Keratinocyte (primary cell): ENCODE results near the gene KLRF2. TPM values are rescaled to one million over a fixed set of nuclear protein-coding genes. Genes with fewer than 3 reads are reported as not detected.

Experiments used
- DNase-seq: peaks from one replicate; pipeline ENCODE4 v3.0.0-alpha.2; 2011; ENCODE audit warnings: low read depth, missing footprints, low spot score
- FAIRE-seq: peaks from 2 replicates; lab custom pipeline; 2011; peaks lifted over from hg19 to GRCh38; lab: Jason Lieb, UNC
- H2AFZ ChIP-seq: 2 replicates; pipeline ENCODE4 v1.6.0; 2012; ENCODE audit warnings: low read length, control low read depth, inconsistent platforms; ENCODE audit not compliant: control insufficient read depth
- H3K27ac ChIP-seq: 2 replicates; pipeline ENCODE4 v1.5.1; 2011; ENCODE audit warnings: low read length; ENCODE audit not compliant: control insufficient read depth, insufficient read depth
- H3K27me3 ChIP-seq: 3 replicates; pipeline ENCODE4 v1.6.0; 2011; ENCODE audit warnings: low read length; ENCODE audit not compliant: control insufficient read depth, insufficient read depth; ENCODE audit errors: extremely low read depth
- H3K36me3 ChIP-seq, 2 experiments: 2 replicates in 1 of 2; 3 replicates in 1 of 2; pipeline ENCODE4 v1.5.1; 2011; ENCODE audit warnings: low read length in 2 of 2, mild to moderate bottlenecking in 1 of 2; ENCODE audit not compliant: control insufficient read depth in 2 of 2, insufficient read depth in 2 of 2; ENCODE audit errors: extremely low read depth in 1 of 2
- H3K4me1 ChIP-seq: 3 replicates; pipeline ENCODE4 v1.5.1; 2011; ENCODE audit warnings: low read length; ENCODE audit not compliant: control insufficient read depth, insufficient read depth; ENCODE audit errors: extremely low read depth
- H3K4me2 ChIP-seq: 3 replicates; pipeline ENCODE4 v1.6.0; 2011; ENCODE audit warnings: low read depth, low read length; ENCODE audit not compliant: control insufficient read depth, insufficient read depth; ENCODE audit errors: extremely low read depth
- H3K4me3 ChIP-seq, 3 experiments: fragments of 200-600 bp in 1 of 3; sonication (generic) in 1 of 3; 2 replicates in 2 of 3; 3 replicates in 1 of 3; pipeline ENCODE4 v1.5.1; 2011 to 2016; ENCODE audit warnings: low read length in 3 of 3, mild to moderate bottlenecking in 3 of 3, control low read depth in 2 of 3, inconsistent platforms in 1 of 3, low read depth in 1 of 3, mixed read lengths in 1 of 3, mixed run types in 1 of 3, moderate library complexity in 1 of 3; ENCODE audit not compliant: control insufficient read depth in 2 of 3, insufficient read depth in 2 of 3; ENCODE audit errors: extremely low read depth in 1 of 3
- H3K79me2 ChIP-seq: 2 replicates; pipeline ENCODE4 v1.6.0; 2012; ENCODE audit warnings: low read length; ENCODE audit not compliant: control insufficient read depth, insufficient read depth
- H3K9ac ChIP-seq: 3 replicates; pipeline ENCODE4 v1.6.0; 2011; ENCODE audit warnings: low read length; ENCODE audit not compliant: control insufficient read depth, insufficient read depth; ENCODE audit errors: extremely low read depth
- H3K9me1 ChIP-seq: 3 replicates; pipeline ENCODE4 v1.6.0; 2011; ENCODE audit warnings: low read length; ENCODE audit not compliant: control insufficient read depth, insufficient read depth; ENCODE audit errors: extremely low read depth
- H3K9me3 ChIP-seq: 2 replicates; pipeline ENCODE4 v1.5.1; 2012; ENCODE audit warnings: low read depth, low read length; ENCODE audit not compliant: control insufficient read depth
- H4K20me1 ChIP-seq: 3 replicates; pipeline ENCODE4 v1.6.0; 2011; ENCODE audit warnings: low read length; ENCODE audit not compliant: control insufficient read depth, insufficient read depth; ENCODE audit errors: extremely low read depth
- CTCF ChIP-seq, 3 experiments: IDR thresholded peaks in 1 of 3; conservative IDR thresholded peaks in 1 of 3; optimal IDR thresholded peaks in 1 of 3; 2 replicates in 2 of 3; 3 replicates in 1 of 3; pipeline versions ENCODE3 to v1.5.1; 2011; ENCODE audit warnings: low read length in 3 of 3, mild to moderate bottlenecking in 3 of 3, moderate library complexity in 2 of 3, control low read depth in 1 of 3, inconsistent platforms in 1 of 3; ENCODE audit not compliant: insufficient read depth in 2 of 3; ENCODE audit errors: extremely low read depth in 1 of 3
- EZH2 ChIP-seq: IDR thresholded peaks from one replicate; pipeline ENCODE4 v1.6.1; 2012; ENCODE audit warnings: inconsistent platforms, mild to moderate bottlenecking, low read length, moderate library complexity
- dilution Hi-C: fragments of 300-500 bp; cut with MboI; formaldehyde crosslinking; loops from one replicate; pipeline ENCODE4 v1.7.0; 2020; ENCODE audit warnings: low sequenced_read_pairs; ENCODE audit not compliant: extremely low pct_ligation_motif_present
- polyA plus RNA-seq, 5 experiments: library from polyadenylated mRNA; depleted of rRNA in 3 of 5; stranded (reverse) in 3 of 5; stranded (forward) in 1 of 5; unstranded in 1 of 5; fragments of >200 nt; gene quantifications; 1 replicate in 1 of 5; 2 replicates in 3 of 5; 3 replicates in 1 of 5; pipeline versions ENCODE4 v1.2.1 to v1.2.3, GENCODE V29; 2011 to 2012; ENCODE audit warnings: missing spikeins in 2 of 5, low read depth in 1 of 5, low replicate concordance in 1 of 5

The KLRF2 gene
- polyA plus RNA-seq, 1 donor (not counting 4 experiments of a cell fraction or from before 2014, with no cell fraction given), result not detected

GRCh38 chr12:9931245-9931644, 50.0 kb downstream of the KLRF2 start:
- dilution Hi-C loops, result no loop called here
- Histone ChIP-seq H3K4me1 (peaks cover 23% of the 10 kb centered on the region), H3K4me3 (peak overlapping the region in 2 of 3 experiments; percentile 1 to 19), H3K9me3 (no peaks in the 10 kb centered on the region), H2AFZ (peak overlapping the region; percentile 56), H3K4me2 (peak overlapping the region; percentile 65), H3K27ac (peak overlapping the region; percentile 1), H3K9me1 (no peaks in the 10 kb centered on the region), H3K27me3 (no peaks in the 10 kb centered on the region), H3K9ac (peak overlapping the region; percentile 13), H3K79me2 (no peaks in the 10 kb centered on the region), H3K36me3 (no peaks in the 10 kb centered on the region), H4K20me1 (no peaks in the 10 kb centered on the region)
- DNase-seq (no peak), FAIRE-seq (no peak)
- no peak for TF ChIP-seq EZH2

- FAIRE-seq (peak; percentile 49), DNase-seq (no peak)
- peak within 1 kb of the TSS; percentile 1 to 36 (median 11) for H3K4me3 ChIP-seq
- H3K36me3 ChIP-seq, result no peaks in the 10 kb centered on the region
- TF ChIP-seq CTCF (optimal IDR thresholded peaks at IDR 0.05 in 1 of 3, IDR thresholded peaks at IDR 0.05 in 1 of 3, conservative IDR thresholded peaks at IDR 0.05 in 1 of 3; ENCODE audit: extremely low read depth in 1 of 3, insufficient read depth in 2 of 3, low read length in 3 of 3) (no peak), EZH2 (no peak)
- H2AFZ ChIP-seq, result peak within 1 kb of the TSS; percentile 56
- dilution Hi-C loops, result no loop called here
- peak within 1 kb of the TSS; percentile 65 for H3K4me2 ChIP-seq
- no peaks in the 10 kb centered on the region for H4K20me1 ChIP-seq
- no peaks in the 10 kb centered on the region for H3K27me3 ChIP-seq
- H3K79me2 ChIP-seq, result no peaks in the 10 kb centered on the region
- H3K9me1 ChIP-seq, result no peaks in the 10 kb centered on the region
- H3K9ac ChIP-seq, result peak within 1 kb of the TSS; percentile 13
- peaks cover 14% of the 10 kb centered on the region for H3K4me1 ChIP-seq
- peak within 1 kb of the TSS; percentile 17 for H3K27ac ChIP-seq
- no peaks in the 10 kb centered on the region for H3K9me3 ChIP-seq
Measured at GRCh38 chr12:9932270-9932669, 51.0 kb downstream of the KLRF2 start, which contains the start of gene CLEC2A. Gene CLEC2A, minus strand, starts transcription at chr12:9932370. Its CDS starts 41 bp downstream, at chr12:9932329.

- Histone ChIP-seq H3K4me2 (no peak overlapping the region), H3K9ac (no peak overlapping the region), H3K79me2 (no peaks in the 10 kb centered on the region), H2AFZ (no peak overlapping the region), H3K27ac (no peak overlapping the region), H3K27me3 (no peaks in the 10 kb centered on the region), H3K9me3 (no peaks in the 10 kb centered on the region), H4K20me1 (no peaks in the 10 kb centered on the region), H3K4me3 (no peak overlapping the region), H3K4me1 (peaks cover 13% of the 10 kb centered on the region), H3K9me1 (no peaks in the 10 kb centered on the region), H3K36me3 (no peaks in the 10 kb centered on the region)
- FAIRE-seq (no peak), DNase-seq (no peak)
- no peak for TF ChIP-seq EZH2
- no peak for TF ChIP-seq CTCF (optimal IDR thresholded peaks at IDR 0.05 in 1 of 3, IDR thresholded peaks at IDR 0.05 in 1 of 3, conservative IDR thresholded peaks at IDR 0.05 in 1 of 3; ENCODE audit: extremely low read depth in 1 of 3, insufficient read depth in 2 of 3, low read length in 3 of 3)
- dilution Hi-C loops, result no loop called here
Measured at GRCh38 chr12:9933958-9934357, 52.7 kb downstream of the KLRF2 start.
